ENCODE data around the gene ERI2. TPM values are rescaled to one million over a fixed set of nuclear protein-coding genes. Genes with fewer than 3 reads are reported as not detected.

Gene ERI2
- total RNA-seq, 1 experiment from 2014 or later, result 17.0 TPM

GRCh38 chr16:20789130-20789529, 17.1 kb downstream of the ERI2 start:
- no peaks in the 10 kb centered on the region for H3K4me1 ChIP-seq (ENCODE audit: low read length)
- no peaks in the 10 kb centered on the region for H3K79me2 ChIP-seq (ENCODE audit: low read length)
- DNase-seq, result no peak
- H3K36me3 ChIP-seq (ENCODE audit: insufficient read depth, low read length), result no peaks in the 10 kb centered on the region
- no peak overlapping the region for H3K27ac ChIP-seq (ENCODE audit: low read length)
- H3K27me3 ChIP-seq (ENCODE audit: low read length), result no peaks in the 10 kb centered on the region
- H3K9me3 ChIP-seq (ENCODE audit: low read length), result no peaks in the 10 kb centered on the region
- H3K4me3 ChIP-seq (ENCODE audit: low read length), result no peak overlapping the region
- no peak overlapping the region for H3K9ac ChIP-seq (ENCODE audit: low read length)
- no peak overlapping the region for H2AFZ ChIP-seq (ENCODE audit: low read length)
- H3K9me2 ChIP-seq (replicated peaks; ENCODE audit: insufficient read depth, low read length), result no peaks in the 10 kb centered on the region
- no peak overlapping the region for H3K4me2 ChIP-seq (ENCODE audit: low read depth, low read length, poor library complexity, severe bottlenecking)
- no peaks in the 10 kb centered on the region for H4K20me1 ChIP-seq (ENCODE audit: insufficient read depth, low read depth, low read length)

GRCh38 chr16:20784204-20784603, 22.1 kb downstream of the ERI2 start:
- Histone ChIP-seq H3K9ac (ENCODE audit: low read length) (no peak overlapping the region), H3K4me2 (ENCODE audit: low read depth, low read length, poor library complexity, severe bottlenecking) (no peak overlapping the region), H3K4me3 (ENCODE audit: low read length) (no peak overlapping the region), H2AFZ (ENCODE audit: low read length) (no peak overlapping the region), H3K9me3 (ENCODE audit: low read length) (no peaks in the 10 kb centered on the region), H3K79me2 (ENCODE audit: low read length) (no peaks in the 10 kb centered on the region), H3K27ac (ENCODE audit: low read length) (no peak overlapping the region), H3K36me3 (ENCODE audit: insufficient read depth, low read length) (no peaks in the 10 kb centered on the region), H3K4me1 (ENCODE audit: low read length) (no peaks in the 10 kb centered on the region), H3K27me3 (ENCODE audit: low read length) (no peaks in the 10 kb centered on the region), H4K20me1 (ENCODE audit: insufficient read depth, low read depth, low read length) (no peaks in the 10 kb centered on the region), H3K9me2 (replicated peaks; ENCODE audit: insufficient read depth, low read length) (no peaks in the 10 kb centered on the region)
- DNase-seq, result no peak

DNA sequence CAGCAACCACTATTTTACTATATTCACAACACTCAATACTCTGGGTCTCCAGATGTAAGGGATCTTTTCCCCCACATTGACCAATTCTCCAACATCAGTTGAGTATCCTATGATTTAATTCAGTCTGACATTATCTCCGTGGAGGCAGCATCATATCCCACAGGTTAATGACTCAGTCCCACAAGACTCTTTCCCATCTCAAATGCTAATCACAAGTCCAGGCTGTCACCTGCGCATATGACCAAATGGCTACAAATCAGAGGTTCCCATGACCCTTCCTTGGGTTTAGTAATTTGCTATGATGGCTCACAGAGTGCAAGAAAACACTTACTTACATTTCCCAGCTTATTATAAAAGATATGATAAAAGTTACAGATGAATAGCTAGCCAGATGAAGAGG, 23.8 kb downstream of the ERI2 start:
- H3K27ac ChIP-seq (ENCODE audit: low read length), result no peak overlapping the region
- no peak overlapping the region for H2AFZ ChIP-seq (ENCODE audit: low read length)
- H3K4me2 ChIP-seq (ENCODE audit: low read depth, low read length, poor library complexity, severe bottlenecking), result no peak overlapping the region
- DNase-seq, result no peak
- H3K4me1 ChIP-seq (ENCODE audit: low read length), result no peaks in the 10 kb centered on the region
- no peaks in the 10 kb centered on the region for H3K27me3 ChIP-seq (ENCODE audit: low read length)
- no peaks in the 10 kb centered on the region for H4K20me1 ChIP-seq (ENCODE audit: insufficient read depth, low read depth, low read length)
- no peaks in the 10 kb centered on the region for H3K9me2 ChIP-seq (replicated peaks; ENCODE audit: insufficient read depth, low read length)
- H3K9me3 ChIP-seq (ENCODE audit: low read length), result no peaks in the 10 kb centered on the region
- H3K4me3 ChIP-seq (ENCODE audit: low read length), result no peak overlapping the region
- H3K79me2 ChIP-seq (ENCODE audit: low read length), result no peaks in the 10 kb centered on the region
- H3K36me3 ChIP-seq (ENCODE audit: insufficient read depth, low read length), result no peaks in the 10 kb centered on the region
- no peak overlapping the region for H3K9ac ChIP-seq (ENCODE audit: low read length)

DNA sequence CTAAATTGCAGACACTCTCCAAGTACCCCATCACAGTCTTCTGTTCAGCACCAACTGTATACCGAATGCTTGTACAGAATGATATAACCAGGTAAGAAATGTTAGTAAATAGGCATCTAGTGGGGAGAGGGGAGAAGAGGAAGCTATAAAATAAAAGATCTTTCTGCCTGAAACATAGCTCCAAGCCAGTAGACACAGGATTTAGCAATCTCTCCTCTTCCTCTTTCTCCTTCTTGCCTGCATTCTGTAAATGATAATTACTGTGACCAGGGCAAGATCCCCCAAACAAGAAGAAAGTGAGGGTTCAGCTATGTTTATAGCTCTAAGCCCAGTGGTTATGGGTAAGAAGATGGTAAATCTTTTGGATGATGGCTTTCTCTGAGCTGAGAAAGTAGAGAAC, 24.6 kb downstream of the ERI2 start:
- no peaks in the 10 kb centered on the region for H3K27me3 ChIP-seq (ENCODE audit: low read length)
- no peaks in the 10 kb centered on the region for H3K79me2 ChIP-seq (ENCODE audit: low read length)
- no peak overlapping the region for H2AFZ ChIP-seq (ENCODE audit: low read length)
- no peaks in the 10 kb centered on the region for H3K9me3 ChIP-seq (ENCODE audit: low read length)
- H3K36me3 ChIP-seq (ENCODE audit: insufficient read depth, low read length), result no peaks in the 10 kb centered on the region
- no peak overlapping the region for H3K4me2 ChIP-seq (ENCODE audit: low read depth, low read length, poor library complexity, severe bottlenecking)
- no peaks in the 10 kb centered on the region for H3K9me2 ChIP-seq (replicated peaks; ENCODE audit: insufficient read depth, low read length)
- no peak for DNase-seq
- no peak overlapping the region for H3K4me3 ChIP-seq (ENCODE audit: low read length)
- H3K4me1 ChIP-seq (ENCODE audit: low read length), result no peaks in the 10 kb centered on the region
- no peaks in the 10 kb centered on the region for H4K20me1 ChIP-seq (ENCODE audit: insufficient read depth, low read depth, low read length)
- no peak overlapping the region for H3K27ac ChIP-seq (ENCODE audit: low read length)
- H3K9ac ChIP-seq (ENCODE audit: low read length), result no peak overlapping the region

DNA sequence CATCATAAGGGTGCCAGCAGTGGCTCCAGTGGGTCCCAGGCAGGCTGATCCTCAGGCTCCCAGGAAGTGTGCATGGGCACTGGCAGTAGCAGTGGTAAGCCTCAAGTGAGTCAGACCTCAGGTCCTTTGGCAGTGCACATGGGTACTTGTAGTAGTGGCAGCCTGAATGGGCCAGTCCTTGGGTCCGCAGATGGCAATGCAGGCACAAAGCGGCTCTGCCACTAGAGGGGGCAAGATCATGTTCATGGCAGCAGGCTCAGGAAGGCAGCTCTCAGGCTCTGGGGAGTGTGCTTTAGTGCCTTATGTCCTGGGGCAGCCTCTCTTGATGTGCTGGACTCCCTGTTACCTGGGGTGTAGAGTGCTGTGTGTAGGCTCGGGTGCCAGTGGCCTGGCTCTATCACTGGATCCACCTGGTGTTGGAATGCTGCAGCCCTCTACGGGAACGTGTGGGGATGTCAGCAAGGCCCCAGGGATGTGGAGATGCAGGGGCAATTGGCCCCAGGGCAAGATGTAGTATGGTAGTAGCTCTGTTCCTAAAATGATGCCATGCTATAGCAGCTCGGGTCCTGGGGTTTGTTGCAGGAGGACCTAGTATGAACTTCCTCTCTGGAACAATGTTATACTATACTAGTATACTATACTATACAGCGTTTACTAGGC, 31.4 kb downstream of the ERI2 start:
- H3K27me3 ChIP-seq (ENCODE audit: low read length), result no peaks in the 10 kb centered on the region
- no peaks in the 10 kb centered on the region for H3K9me2 ChIP-seq (replicated peaks; ENCODE audit: insufficient read depth, low read length)
- no peak overlapping the region for H3K4me2 ChIP-seq (ENCODE audit: low read depth, low read length, poor library complexity, severe bottlenecking)
- H3K79me2 ChIP-seq (ENCODE audit: low read length), result no peaks in the 10 kb centered on the region
- no peak overlapping the region for H3K9ac ChIP-seq (ENCODE audit: low read length)
- no peak overlapping the region for H3K27ac ChIP-seq (ENCODE audit: low read length)
- H3K36me3 ChIP-seq (ENCODE audit: insufficient read depth, low read length), result no peaks in the 10 kb centered on the region
- no peak overlapping the region for H3K4me3 ChIP-seq (ENCODE audit: low read length)
- H2AFZ ChIP-seq (ENCODE audit: low read length), result no peak overlapping the region
- H3K9me3 ChIP-seq (ENCODE audit: low read length), result no peaks in the 10 kb centered on the region
- no peaks in the 10 kb centered on the region for H4K20me1 ChIP-seq (ENCODE audit: insufficient read depth, low read depth, low read length)
- peak; percentile 89 for DNase-seq
- H3K4me1 ChIP-seq (ENCODE audit: low read length), result no peaks in the 10 kb centered on the region

DNA sequence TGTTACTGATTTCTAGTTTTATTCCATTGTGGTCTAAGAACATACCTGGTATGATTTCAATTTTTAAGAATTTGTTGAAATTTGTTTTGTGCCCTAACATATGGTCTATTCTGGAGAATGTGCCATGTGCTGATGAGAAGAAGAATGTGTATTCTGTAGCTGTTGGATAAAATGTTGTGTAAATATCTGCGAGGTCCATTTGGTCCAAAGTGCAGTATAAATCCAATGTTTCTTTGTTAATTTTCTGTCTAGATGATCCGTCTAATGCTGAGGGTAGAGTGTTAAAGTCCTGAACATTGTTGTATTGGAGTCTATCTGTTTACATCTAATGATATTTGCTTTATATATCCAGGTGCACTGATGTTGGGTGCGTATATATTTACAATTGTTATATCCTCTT, 32.6 kb downstream of the ERI2 start:
- H2AFZ ChIP-seq (ENCODE audit: low read length), result no peak overlapping the region
- no peaks in the 10 kb centered on the region for H3K79me2 ChIP-seq (ENCODE audit: low read length)
- H3K9ac ChIP-seq (ENCODE audit: low read length), result no peak overlapping the region
- H4K20me1 ChIP-seq (ENCODE audit: insufficient read depth, low read depth, low read length), result no peaks in the 10 kb centered on the region
- no peak for DNase-seq
- H3K27ac ChIP-seq (ENCODE audit: low read length), result no peak overlapping the region
- H3K36me3 ChIP-seq (ENCODE audit: insufficient read depth, low read length), result no peaks in the 10 kb centered on the region
- no peaks in the 10 kb centered on the region for H3K4me1 ChIP-seq (ENCODE audit: low read length)
- H3K4me3 ChIP-seq (ENCODE audit: low read length), result no peak overlapping the region
- H3K27me3 ChIP-seq (ENCODE audit: low read length), result no peaks in the 10 kb centered on the region
- no peaks in the 10 kb centered on the region for H3K9me3 ChIP-seq (ENCODE audit: low read length)
- H3K4me2 ChIP-seq (ENCODE audit: low read depth, low read length, poor library complexity, severe bottlenecking), result no peak overlapping the region
- H3K9me2 ChIP-seq (replicated peaks; ENCODE audit: insufficient read depth, low read length), result no peaks in the 10 kb centered on the region

DNA sequence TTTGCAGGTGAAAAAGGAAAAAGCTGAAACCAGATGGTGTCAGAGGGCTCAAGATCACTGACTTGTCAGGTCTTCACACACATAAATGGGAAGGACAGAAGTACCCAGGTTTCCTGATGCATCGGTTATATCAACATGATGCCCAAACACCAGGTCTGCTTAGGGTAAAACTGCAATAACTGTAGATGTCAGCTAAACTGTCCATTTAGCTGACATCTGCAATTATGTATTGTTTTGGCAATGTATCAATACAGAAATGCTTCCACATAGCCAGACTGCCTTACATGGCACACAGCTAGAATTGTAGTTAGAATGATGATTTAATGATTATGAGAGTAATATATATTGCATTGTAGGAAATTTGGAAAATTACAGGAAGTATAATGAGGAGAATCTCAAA, 37.5 kb downstream of the ERI2 start:
- H3K4me2 ChIP-seq (ENCODE audit: low read depth, low read length, poor library complexity, severe bottlenecking), result no peak overlapping the region
- H3K79me2 ChIP-seq (ENCODE audit: low read length), result no peaks in the 10 kb centered on the region
- H4K20me1 ChIP-seq (ENCODE audit: insufficient read depth, low read depth, low read length), result no peaks in the 10 kb centered on the region
- no peaks in the 10 kb centered on the region for H3K27me3 ChIP-seq (ENCODE audit: low read length)
- H3K4me1 ChIP-seq (ENCODE audit: low read length), result peaks cover 8% of the 10 kb centered on the region
- no peaks in the 10 kb centered on the region for H3K36me3 ChIP-seq (ENCODE audit: insufficient read depth, low read length)
- H3K4me3 ChIP-seq (ENCODE audit: low read length), result no peak overlapping the region
- no peak overlapping the region for H3K27ac ChIP-seq (ENCODE audit: low read length)
- no peak overlapping the region for H2AFZ ChIP-seq (ENCODE audit: low read length)
- no peak overlapping the region for H3K9ac ChIP-seq (ENCODE audit: low read length)
- no peak for DNase-seq
- no peaks in the 10 kb centered on the region for H3K9me2 ChIP-seq (replicated peaks; ENCODE audit: insufficient read depth, low read length)
- H3K9me3 ChIP-seq (ENCODE audit: low read length), result no peaks in the 10 kb centered on the region

- Histone ChIP-seq H3K4me3 (ENCODE audit: low read length) (no peak overlapping the region), H3K4me2 (ENCODE audit: low read depth, low read length, poor library complexity, severe bottlenecking) (no peak overlapping the region), H2AFZ (ENCODE audit: low read length) (no peak overlapping the region), H3K36me3 (ENCODE audit: insufficient read depth, low read length) (no peaks in the 10 kb centered on the region), H4K20me1 (ENCODE audit: insufficient read depth, low read depth, low read length) (no peaks in the 10 kb centered on the region), H3K9ac (ENCODE audit: low read length) (no peak overlapping the region), H3K4me1 (ENCODE audit: low read length) (peaks cover 14% of the 10 kb centered on the region), H3K27ac (ENCODE audit: low read length) (no peak overlapping the region), H3K79me2 (ENCODE audit: low read length) (no peaks in the 10 kb centered on the region), H3K9me3 (ENCODE audit: low read length) (no peaks in the 10 kb centered on the region), H3K27me3 (ENCODE audit: low read length) (no peaks in the 10 kb centered on the region), H3K9me2 (replicated peaks; ENCODE audit: insufficient read depth, low read length) (no peaks in the 10 kb centered on the region)
- DNase-seq, result no peak
Measured at GRCh38 chr16:20768121-20768520, 38.2 kb downstream of the ERI2 start.

GRCh38 chr16:20767577-20767976, 38.7 kb downstream of the ERI2 start:
- Histone ChIP-seq H3K27me3 (ENCODE audit: low read length) (no peaks in the 10 kb centered on the region), H3K27ac (ENCODE audit: low read length) (no peak overlapping the region), H3K4me3 (ENCODE audit: low read length) (no peak overlapping the region), H3K9me2 (replicated peaks; ENCODE audit: insufficient read depth, low read length) (no peaks in the 10 kb centered on the region), H4K20me1 (ENCODE audit: insufficient read depth, low read depth, low read length) (no peaks in the 10 kb centered on the region), H3K4me1 (ENCODE audit: low read length) (peaks cover 16% of the 10 kb centered on the region), H3K36me3 (ENCODE audit: insufficient read depth, low read length) (no peaks in the 10 kb centered on the region), H2AFZ (ENCODE audit: low read length) (no peak overlapping the region), H3K4me2 (ENCODE audit: low read depth, low read length, poor library complexity, severe bottlenecking) (no peak overlapping the region), H3K79me2 (ENCODE audit: low read length) (no peaks in the 10 kb centered on the region), H3K9me3 (ENCODE audit: low read length) (no peaks in the 10 kb centered on the region), H3K9ac (ENCODE audit: low read length) (no peak overlapping the region)
- DNase-seq, result no peak
